ENCODE measurements around the gene IRS2. TPM values are rescaled to one million over a fixed set of nuclear protein-coding genes. Genes with fewer than 3 reads are reported as not detected.
A peak's percentile ranks its signal among the peaks of the same experiment; 100 is the strongest.

The IRS2 gene
- total RNA-seq, 1 donor from 2014 or later = 20.1 TPM

- no peaks in the 10 kb centered on the region for H3K9me3 ChIP-seq (ENCODE audit: insufficient read depth, low read depth, low read length)
- H3K27me3 ChIP-seq (ENCODE audit: insufficient read depth, low read length) = no peaks in the 10 kb centered on the region
- peaks cover 69% of the 10 kb centered on the region for H4K20me1 ChIP-seq (ENCODE audit: insufficient read depth, low read length)
- H3K79me2 ChIP-seq (ENCODE audit: insufficient read depth, low read length) = peaks cover 82% of the 10 kb centered on the region
- Mint-ChIP-seq H3K4me1 (ENCODE audit: low read depth, unreplicated experiment) (peaks cover 8% of the 10 kb centered on the region), H3K27me3 (ENCODE audit: low read depth, unreplicated experiment) (no peaks in the 10 kb centered on the region), H3K36me3 (ENCODE audit: low read depth, unreplicated experiment) (peaks cover 7% of the 10 kb centered on the region), H3K4me3 (ENCODE audit: unreplicated experiment) (no peak overlapping the region), H3K9me3 (ENCODE audit: unreplicated experiment) (no peaks in the 10 kb centered on the region), H3K27ac (ENCODE audit: unreplicated experiment) (no peak overlapping the region)
- DNase-seq (ENCODE audit: low read depth) (no peak), FAIRE-seq (no peak)
- no peak overlapping the region for H3K4me2 ChIP-seq (ENCODE audit: low read length)
- no peak overlapping the region for H3K9ac ChIP-seq (ENCODE audit: low read length)
- no peak overlapping the region for H3K4me3 ChIP-seq (ENCODE audit: insufficient read depth, low read depth, low read length)
- no peaks in the 10 kb centered on the region for H3K4me1 ChIP-seq (ENCODE audit: insufficient read depth, low read length)
- no peak overlapping the region for H2AFZ ChIP-seq (ENCODE audit: low read depth, low read length)
- TF ChIP-seq EZH2 (IDR thresholded peaks at IDR 0.05; ENCODE audit: insufficient read depth, low read length) (no peak), CTCF (IDR thresholded peaks at IDR 0.05; ENCODE audit: insufficient read depth, low read depth, low read length) (no peak)
- H3K36me3 ChIP-seq (ENCODE audit: insufficient read depth, low read length) = no peaks in the 10 kb centered on the region
- H3K27ac ChIP-seq (ENCODE audit: low read depth, low read length) = no peak overlapping the region
Observed at GRCh38 chr13:109767023-109767422, 19.4 kb downstream of the IRS2 start.

GRCh38 chr13:109764470-109765291 lies 21.7 kb downstream of the IRS2 start:
- no peak overlapping the region for H3K27ac ChIP-seq (ENCODE audit: low read depth, low read length)
- no peaks in the 10 kb centered on the region for H3K9me3 Mint-ChIP-seq (ENCODE audit: unreplicated experiment)
- H3K4me1 Mint-ChIP-seq (ENCODE audit: low read depth, unreplicated experiment) = peaks cover 15% of the 10 kb centered on the region
- no peak overlapping the region for H3K27ac Mint-ChIP-seq (ENCODE audit: unreplicated experiment)
- H3K4me2 ChIP-seq (ENCODE audit: low read length) = no peak overlapping the region
- TF ChIP-seq CTCF (IDR thresholded peaks at IDR 0.05; ENCODE audit: insufficient read depth, low read depth, low read length) (peak; percentile 10), EZH2 (IDR thresholded peaks at IDR 0.05; ENCODE audit: insufficient read depth, low read length) (no peak)
- no peak overlapping the region for H3K9ac ChIP-seq (ENCODE audit: low read length)
- no peaks in the 10 kb centered on the region for H3K4me1 ChIP-seq (ENCODE audit: insufficient read depth, low read length)
- peaks cover 77% of the 10 kb centered on the region for H3K79me2 ChIP-seq (ENCODE audit: insufficient read depth, low read length)
- H4K20me1 ChIP-seq (ENCODE audit: insufficient read depth, low read length) = peaks cover 71% of the 10 kb centered on the region
- H3K4me3 Mint-ChIP-seq (ENCODE audit: unreplicated experiment) = no peak overlapping the region
- no peak overlapping the region for H2AFZ ChIP-seq (ENCODE audit: low read depth, low read length)
- FAIRE-seq (no peak), DNase-seq (ENCODE audit: low read depth) (peak; percentile 24)
- no peaks in the 10 kb centered on the region for H3K9me3 ChIP-seq (ENCODE audit: insufficient read depth, low read depth, low read length)
- H3K27me3 Mint-ChIP-seq (ENCODE audit: low read depth, unreplicated experiment) = no peaks in the 10 kb centered on the region
- no peak overlapping the region for H3K4me3 ChIP-seq (ENCODE audit: insufficient read depth, low read depth, low read length)
- H3K27me3 ChIP-seq (ENCODE audit: insufficient read depth, low read length) = no peaks in the 10 kb centered on the region
- no peaks in the 10 kb centered on the region for H3K36me3 ChIP-seq (ENCODE audit: insufficient read depth, low read length)
- H3K36me3 Mint-ChIP-seq (ENCODE audit: low read depth, unreplicated experiment) = peaks cover 4% of the 10 kb centered on the region

GRCh38 chr13:109764045-109764444 lies 22.3 kb downstream of the IRS2 start:
- H3K27ac ChIP-seq (ENCODE audit: low read depth, low read length) = no peak overlapping the region
- Mint-ChIP-seq H3K36me3 (ENCODE audit: low read depth, unreplicated experiment) (peaks cover 4% of the 10 kb centered on the region), H3K4me1 (ENCODE audit: low read depth, unreplicated experiment) (peaks cover 16% of the 10 kb centered on the region), H3K4me3 (ENCODE audit: unreplicated experiment) (no peak overlapping the region), H3K27ac (ENCODE audit: unreplicated experiment) (no peak overlapping the region), H3K9me3 (ENCODE audit: unreplicated experiment) (no peaks in the 10 kb centered on the region), H3K27me3 (ENCODE audit: low read depth, unreplicated experiment) (no peaks in the 10 kb centered on the region)
- no peaks in the 10 kb centered on the region for H3K4me1 ChIP-seq (ENCODE audit: insufficient read depth, low read length)
- FAIRE-seq = no peak
- DNase-seq (ENCODE audit: low read depth) = no peak
- peaks cover 72% of the 10 kb centered on the region for H4K20me1 ChIP-seq (ENCODE audit: insufficient read depth, low read length)
- H3K4me2 ChIP-seq (ENCODE audit: low read length) = no peak overlapping the region
- no peaks in the 10 kb centered on the region for H3K27me3 ChIP-seq (ENCODE audit: insufficient read depth, low read length)
- H3K36me3 ChIP-seq (ENCODE audit: insufficient read depth, low read length) = no peaks in the 10 kb centered on the region
- no peak overlapping the region for H2AFZ ChIP-seq (ENCODE audit: low read depth, low read length)
- no peaks in the 10 kb centered on the region for H3K9me3 ChIP-seq (ENCODE audit: insufficient read depth, low read depth, low read length)
- H3K79me2 ChIP-seq (ENCODE audit: insufficient read depth, low read length) = peaks cover 77% of the 10 kb centered on the region
- no peak overlapping the region for H3K9ac ChIP-seq (ENCODE audit: low read length)
- TF ChIP-seq CTCF (IDR thresholded peaks at IDR 0.05; ENCODE audit: insufficient read depth, low read depth, low read length) = no peak
- no peak for TF ChIP-seq EZH2 (IDR thresholded peaks at IDR 0.05; ENCODE audit: insufficient read depth, low read length)
- no peak overlapping the region for H3K4me3 ChIP-seq (ENCODE audit: insufficient read depth, low read depth, low read length)

Data from astrocyte (in vitro differentiated cells and primary cell).